Small intestine (tissue), 7 donors: ENCODE results near the gene MXI1. TPM values are rescaled to one million over a fixed set of nuclear protein-coding genes. Genes with fewer than 3 reads are reported as not detected.
"Not testable (repeated sequence)": the region's sequence is repeated elsewhere in the genome, so short reads cannot be mapped to it uniquely, and the experiment has no call there.

ENCODE experiments used
- DNase-seq, 2 donors: peaks; one replicate each; pipeline versions ENCODE4 v3.0.0 to v3.0.0-alpha.2; 2013
- FAIRE-seq: peaks from 2 replicates; lab custom pipeline; 2012; peaks lifted over from hg19 to GRCh38; lab: Jason Lieb, UNC
- H3K27ac ChIP-seq, 3 donors: one replicate each; pipeline ENCODE4 v1.5.1; 2013; ENCODE audit warnings: low read length in 2 of 3, mild to moderate bottlenecking in 2 of 3, control low read depth in 1 of 3, inconsistent platforms in 1 of 3, low read depth in 1 of 3, moderate library complexity in 1 of 3
- H3K27me3 ChIP-seq, 3 donors: one replicate each; pipeline ENCODE4 v1.6.1; 2013; ENCODE audit warnings: low read length in 3 of 3, inconsistent platforms in 1 of 3; ENCODE audit not compliant: control insufficient read depth in 3 of 3, insufficient read depth in 3 of 3
- H3K36me3 ChIP-seq, 3 donors: one replicate each; pipeline ENCODE4 v1.6.1; 2013; ENCODE audit warnings: low read length in 3 of 3, inconsistent platforms in 1 of 3, low read depth in 1 of 3, mild to moderate bottlenecking in 1 of 3, moderate library complexity in 1 of 3; ENCODE audit not compliant: control insufficient read depth in 3 of 3, insufficient read depth in 2 of 3
- H3K4me1 ChIP-seq, 3 donors: one replicate each; pipeline ENCODE4 v1.6.1; 2013; ENCODE audit warnings: low read length in 2 of 3, inconsistent platforms in 1 of 3, low read depth in 1 of 3, mild to moderate bottlenecking in 1 of 3, moderate library complexity in 1 of 3; ENCODE audit not compliant: control insufficient read depth in 3 of 3, insufficient read depth in 2 of 3
- H3K4me3 ChIP-seq, 3 donors: one replicate each; pipeline ENCODE4 v1.5.1; 2013; ENCODE audit warnings: low read length in 3 of 3, control low read depth in 1 of 3, inconsistent platforms in 1 of 3, low read depth in 1 of 3, mild to moderate bottlenecking in 1 of 3, moderate library complexity in 1 of 3
- H3K9me3 ChIP-seq, 2 donors: one replicate each; pipeline ENCODE4 v1.6.1; 2013; ENCODE audit warnings: low read depth in 1 of 2, low read length in 1 of 2; ENCODE audit not compliant: control insufficient read depth in 2 of 2, insufficient read depth in 1 of 2
- WGBS, 3 donors: extraction: QIAGEN DNeasy Blood & Tissue Kit; methylation state at CpG; one replicate each; pipeline ENCODE4 v1.1.7; 2013; 5-methylcytosine and 5-hydroxymethylcytosine counted together
- polyA plus RNA-seq, 4 donors: library from polyadenylated mRNA; stranded (reverse) in 3 of 4; unstranded in 1 of 4; fragments of 200-250 nt in 3 of 4; fragments of 120-200 nt in 1 of 4; gene quantifications; one replicate each; pipeline versions ENCODE4 v1.2.1 to v1.2.3, GENCODE V29; 2013
- donor health status: healthy with polysubstance abuse.
- donor health status: control.
- donor health status: control.
- donor health status: Bipolar disorder and iron deficiency.
- donor health status: healthy.

The MXI1 gene
- polyA plus RNA-seq, 4 donors = 12.0 to 21.8 (median 18.0) TPM

GRCh38 chr10:110242511-110242910 lies 35.1 kb downstream of the MXI1 start:
- Histone ChIP-seq H3K27me3 (no peaks in the 10 kb centered on the region), H3K9me3 (no peaks in the 10 kb centered on the region), H3K27ac (no peak overlapping the region), H3K36me3 (peaks cover 0 to 8% (median 1%) of the 10 kb centered on the region in 3 donors), H3K4me3 (no peak overlapping the region), H3K4me1 (peaks cover 0 to 3% (median 0%) of the 10 kb centered on the region in 3 donors)
- DNase-seq (no peak), FAIRE-seq (peak; percentile 23)
- 93 to 98% (median 95%) methylated on average over 1 of the region's 1 CpG for WGBS, 3 donors

GRCh38 chr10:110244550-110244949 lies 37.1 kb downstream of the MXI1 start:
- FAIRE-seq (no peak), DNase-seq (no peak)
- Histone ChIP-seq H3K36me3 (peaks cover 0 to 4% (median 0%) of the 10 kb centered on the region in 3 donors), H3K4me1 (peaks cover 0 to 3% (median 0%) of the 10 kb centered on the region in 3 donors), H3K9me3 (no peaks in the 10 kb centered on the region), H3K27me3 (no peaks in the 10 kb centered on the region), H3K4me3 (no peak overlapping the region), H3K27ac (no peak overlapping the region)
- WGBS, 3 donors = 83 to 92% (median 88%) methylated on average over 3 of the region's 3 CpGs

GRCh38 chr10:110247833-110248232 lies 40.4 kb downstream of the MXI1 start:
- H3K4me1 ChIP-seq, H3K27me3 ChIP-seq, H3K4me3 ChIP-seq, H3K9me3 ChIP-seq, H3K36me3 ChIP-seq, FAIRE-seq, H3K27ac ChIP-seq, DNase-seq: not testable (repeated sequence)
- 96% methylated on average over 4 to 5 of the region's 5 CpGs for WGBS, 3 donors

GRCh38 chr10:110249489-110249888 lies 42.1 kb downstream of the MXI1 start:
- not testable (repeated sequence) for H3K4me1 ChIP-seq, H3K27ac ChIP-seq, H3K9me3 ChIP-seq, H3K36me3 ChIP-seq, FAIRE-seq, H3K27me3 ChIP-seq, H3K4me3 ChIP-seq, DNase-seq
- WGBS, 3 donors = 75 to 89% (median 83%) methylated on average over 1 of the region's 1 CpG

- not testable (repeated sequence) for H3K4me1 ChIP-seq, H3K27me3 ChIP-seq, H3K36me3 ChIP-seq, H3K9me3 ChIP-seq, DNase-seq, FAIRE-seq, H3K27ac ChIP-seq, H3K4me3 ChIP-seq
- 68 to 90% (median 75%) methylated on average over 1 of the region's 1 CpG for WGBS, 3 donors
Measured at GRCh38 chr10:110251392-110251791, 44.0 kb downstream of the MXI1 start.

GRCh38 chr10:110252151-110252550 lies 44.7 kb downstream of the MXI1 start:
- H3K9me3 ChIP-seq = no peaks in the 10 kb centered on the region
- H3K27ac ChIP-seq = no peak overlapping the region
- no peak for FAIRE-seq
- no peak for DNase-seq
- 74 to 95% (median 79%) methylated on average over 1 of the region's 1 CpG for WGBS, 3 donors
- no peaks in the 10 kb centered on the region for H3K4me1 ChIP-seq
- no peaks in the 10 kb centered on the region for H3K36me3 ChIP-seq
- H3K27me3 ChIP-seq = no peaks in the 10 kb centered on the region
- no peak overlapping the region for H3K4me3 ChIP-seq

- no peak for FAIRE-seq
Measured at GRCh38 chr10:110254467-110254866, 47.1 kb downstream of the MXI1 start.

GRCh38 chr10:110258542-110258941 lies 51.1 kb downstream of the MXI1 start:
- H3K27ac ChIP-seq = no peak overlapping the region
- 92 to 97% (median 96%) methylated on average over 1 of the region's 1 CpG for WGBS, 3 donors
- no peaks in the 10 kb centered on the region for H3K4me1 ChIP-seq
- no peaks in the 10 kb centered on the region for H3K27me3 ChIP-seq
- FAIRE-seq = no peak
- no peaks in the 10 kb centered on the region for H3K9me3 ChIP-seq
- DNase-seq = no peak
- H3K4me3 ChIP-seq = no peak overlapping the region
- H3K36me3 ChIP-seq = no peaks in the 10 kb centered on the region

More at GRCh38 chr10:110254467-110254866, 47.1 kb downstream of the MXI1 start:
- Histone ChIP-seq H3K27me3 (no peaks in the 10 kb centered on the region), H3K9me3 (no peaks in the 10 kb centered on the region), H3K36me3 (no peaks in the 10 kb centered on the region), H3K27ac (no peak overlapping the region), H3K4me3 (no peak overlapping the region), H3K4me1 (no peaks in the 10 kb centered on the region)
- no peak for DNase-seq

- no peaks in the 10 kb centered on the region for H3K9me3 ChIP-seq
- DNase-seq (no peak), FAIRE-seq (peak; percentile 47)
- no peaks in the 10 kb centered on the region for H3K27me3 ChIP-seq
- H3K36me3 ChIP-seq = no peaks in the 10 kb centered on the region
- H3K4me3 ChIP-seq = no peak overlapping the region
- no peak overlapping the region for H3K27ac ChIP-seq
- H3K4me1 ChIP-seq = no peaks in the 10 kb centered on the region
Measured at GRCh38 chr10:110259317-110259716, 51.9 kb downstream of the MXI1 start.
